PC-9 (cell line): ENCODE measurements around the gene RPL5.

Experiments
- CTCF ChIP-seq: fragments of 200-600 bp; sonication (generic); conservative IDR thresholded peaks from 2 replicates; pipeline ENCODE4 v1.6.1; 2017; ENCODE audit warnings: mixed run types, antibody characterized with exemption, mild to moderate bottlenecking, moderate library complexity
- EZH2 ChIP-seq: fragments of 200-600 bp; sonication (generic); IDR thresholded peaks from 2 replicates; pipeline ENCODE4 v1.8.0; 2017; ENCODE audit warnings: antibody characterized with exemption, low read depth

DNA sequence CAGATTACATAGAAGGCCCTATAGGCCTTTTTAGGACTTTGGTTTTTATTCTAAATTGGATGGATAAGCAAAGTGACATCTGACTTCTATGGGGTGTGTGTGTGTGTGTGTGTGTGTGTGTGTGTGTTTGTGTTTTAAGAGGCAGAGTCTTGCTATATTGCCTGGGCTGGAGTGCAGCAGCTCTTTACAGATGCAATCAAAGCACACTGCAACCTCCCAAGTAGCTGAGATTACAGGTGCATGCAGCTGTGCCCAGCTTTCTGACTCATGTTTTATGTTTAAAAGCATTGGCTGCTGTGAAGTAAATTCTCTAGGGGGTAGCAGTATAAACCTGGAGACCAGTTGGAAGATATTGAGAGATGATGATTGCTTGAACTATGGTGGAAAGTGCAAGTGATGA lies 34.5 kb upstream of the RPL5 start:
- no peak for TF ChIP-seq EZH2
- TF ChIP-seq CTCF, result no peak
